Ascending aorta (tissue), 2 donors: ENCODE results near the gene TNKS1BP1. TPM values are rescaled to one million over a fixed set of nuclear protein-coding genes. Genes with fewer than 3 reads are reported as not detected.

Experiments used
- DNase-seq, 2 donors: peaks; one replicate each; pipeline ENCODE4 v3.0.0-alpha.2; 2019; ENCODE audit warnings: low spot score in 2 of 2
- H3K27ac ChIP-seq, 2 donors: fragments of 200-600 bp; sonication (generic); one replicate each; pipeline ENCODE4 v1.5.1; 2016 to 2017; ENCODE audit warnings: mild to moderate bottlenecking in 1 of 2
- H3K27me3 ChIP-seq: fragments of 200-600 bp; sonication (generic); one replicate; pipeline ENCODE4 v1.5.1; 2017
- H3K36me3 ChIP-seq, 2 donors: fragments of 200-600 bp; sonication (generic); one replicate each; pipeline ENCODE4 v1.5.1; 2016
- H3K4me1 ChIP-seq, 2 donors: fragments of 200-600 bp; sonication (generic); one replicate each; pipeline ENCODE4 v1.5.1; 2016 to 2017; ENCODE audit warnings: mild to moderate bottlenecking in 1 of 2
- H3K4me3 ChIP-seq, 2 donors: fragments of 200-600 bp; sonication (generic); one replicate each; pipeline ENCODE4 v1.5.1; 2016 to 2017; ENCODE audit warnings: mild to moderate bottlenecking in 1 of 2
- H3K9me3 ChIP-seq, 2 donors: fragments of 200-600 bp; sonication (generic); one replicate each; pipeline ENCODE4 v1.5.1; 2016
- CTCF ChIP-seq, 3 experiments: fragments of 200-600 bp in 2 of 3; fragments of 450-650 bp in 1 of 3; sonication (generic) in 2 of 3; IDR thresholded peaks; one replicate each; pipeline ENCODE4 v1.5.1; 2016 to 2019; ENCODE audit warnings: antibody characterized with exemption in 3 of 3, mild to moderate bottlenecking in 1 of 3, moderate library complexity in 1 of 3
- intact Hi-C: fragments of 100-400 bp; cut with DNase I; formaldehyde crosslinking; loops from one replicate; pipeline ENCODE4 v1.15.1; 2023
- total RNA-seq: library from RNA; depleted of rRNA; stranded (reverse); fragments of >200 nt; gene quantifications from one replicate; pipeline ENCODE4 v1.1.0, GENCODE V29; 2016

Gene TNKS1BP1
- total RNA-seq, 1 donor from 2014 or later, result 131 TPM

GRCh38 chr11:57357856-57358255 lies 33.1 kb upstream of the TNKS1BP1 start:
- Histone ChIP-seq H3K9me3 (no peaks in the 10 kb centered on the region), H3K4me1 (no peaks in the 10 kb centered on the region), H3K27ac (peak overlapping the region in 1 of 2 donors; percentile 15), H3K4me3 (no peak overlapping the region), H3K27me3 (no peaks in the 10 kb centered on the region), H3K36me3 (no peaks in the 10 kb centered on the region)
- no peak for TF ChIP-seq CTCF (IDR thresholded peaks at IDR 0.05)
- intact Hi-C loops, result no loop called here
- no peak for DNase-seq

GRCh38 chr11:57357310-57357709 lies 32.6 kb upstream of the TNKS1BP1 start:
- DNase-seq, result no peak
- H3K27me3 ChIP-seq, result no peaks in the 10 kb centered on the region
- no peak overlapping the region for H3K27ac ChIP-seq
- H3K4me3 ChIP-seq, result no peak overlapping the region
- no peaks in the 10 kb centered on the region for H3K9me3 ChIP-seq
- H3K36me3 ChIP-seq, result no peaks in the 10 kb centered on the region
- intact Hi-C loops, result no loop called here
- no peak for TF ChIP-seq CTCF (IDR thresholded peaks at IDR 0.05)
- no peaks in the 10 kb centered on the region for H3K4me1 ChIP-seq

- no peaks in the 10 kb centered on the region for H3K36me3 ChIP-seq
These were observed 31.5 kb upstream of the TNKS1BP1 start for GRCh38 chr11:57356268-57356667.

GRCh38 chr11:57354699-57355098 lies 29.9 kb upstream of the TNKS1BP1 start:
- Histone ChIP-seq H3K9me3 (no peaks in the 10 kb centered on the region), H3K36me3 (no peaks in the 10 kb centered on the region), H3K27ac (no peak overlapping the region), H3K4me1 (no peaks in the 10 kb centered on the region), H3K4me3 (no peak overlapping the region), H3K27me3 (no peaks in the 10 kb centered on the region)
- DNase-seq, result no peak
- intact Hi-C loops, result no loop called here
- TF ChIP-seq CTCF (IDR thresholded peaks at IDR 0.05), result no peak

More at GRCh38 chr11:57356268-57356667, 31.5 kb upstream of the TNKS1BP1 start:
- intact Hi-C loops, result no loop called here
- Histone ChIP-seq H3K27me3 (no peaks in the 10 kb centered on the region), H3K27ac (no peak overlapping the region), H3K4me1 (no peaks in the 10 kb centered on the region), H3K4me3 (no peak overlapping the region), H3K9me3 (no peaks in the 10 kb centered on the region)
- no peak for DNase-seq
- no peak for TF ChIP-seq CTCF (IDR thresholded peaks at IDR 0.05)

GRCh38 chr11:57353852-57354251 lies 29.1 kb upstream of the TNKS1BP1 start:
- intact Hi-C loops, result no loop called here
- DNase-seq, result no peak
- no peaks in the 10 kb centered on the region for H3K36me3 ChIP-seq

More at GRCh38 chr11:57353852-57354251, 29.1 kb upstream of the TNKS1BP1 start:
- Histone ChIP-seq H3K9me3 (no peaks in the 10 kb centered on the region), H3K27ac (no peak overlapping the region), H3K4me1 (no peaks in the 10 kb centered on the region), H3K4me3 (no peak overlapping the region), H3K27me3 (no peaks in the 10 kb centered on the region)
- no peak for TF ChIP-seq CTCF (IDR thresholded peaks at IDR 0.05)
